ENCODE data around the gene CLECL1. TPM values are rescaled to one million over a fixed set of nuclear protein-coding genes. Genes with fewer than 3 reads are reported as not detected.

CLECL1 gene
- total RNA-seq, 1 experiment from 2014 or later, result not detected

DNA sequence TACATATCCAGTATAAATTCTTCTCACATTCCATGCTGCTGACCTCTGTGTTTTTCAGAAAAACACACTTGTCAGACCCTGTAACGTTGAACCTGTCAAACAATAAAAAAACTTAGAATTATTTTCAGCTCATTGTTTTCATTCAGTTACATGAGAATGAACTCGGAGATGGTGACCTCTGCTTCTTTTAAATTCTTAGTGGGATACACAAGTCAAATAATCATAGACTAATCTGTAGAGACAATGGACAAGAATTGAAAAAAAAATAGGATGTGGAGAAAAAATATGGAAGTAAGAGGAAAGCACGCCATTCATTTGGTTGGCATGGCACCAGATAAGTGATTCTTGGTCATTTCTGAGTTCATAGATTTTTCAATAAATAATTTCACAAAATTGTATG is 20.6 kb upstream of the CLECL1 start:
- no peak overlapping the region for H2AFZ ChIP-seq (ENCODE audit: low read depth, low read length, poor library complexity, severe bottlenecking)
- H3K36me3 ChIP-seq (ENCODE audit: control insufficient read depth in 1 of 2, insufficient read depth in 2 of 2, low read length in 2 of 2), result no peaks in the 10 kb centered on the region
- CTCF ChIA-PET, result interaction anchor here (0.6 to 5.4 kb wide), 2 partner anchors 11 to 45 kb away, joined by 3 to 68 read pairs; no protein-coding TSS in a partner anchor
- no peak overlapping the region for H3K4me3 ChIP-seq (replicated peaks in 1 of 2; ENCODE audit: low read depth in 1 of 2, low read length in 2 of 2)
- no peaks in the 10 kb centered on the region for H3K9me2 ChIP-seq (ENCODE audit: insufficient read depth)
- no peak overlapping the region for H3K4me2 ChIP-seq (ENCODE audit: low read length)
- no peak for DNase-seq (ENCODE audit: low read depth, low spot score)
- peaks cover 0 to 3% of the 10 kb centered on the region in 2 experiments; a peak in 2 of 4 replicates for H3K4me1 ChIP-seq (ENCODE audit: control insufficient read depth in 1 of 2, insufficient read depth in 2 of 2, low read length in 2 of 2)
- POLR2A ChIA-PET, result no interaction called here
- H3K9ac ChIP-seq (ENCODE audit: low read length), result no peak overlapping the region
- TF ChIP-seq SIN3A (IDR thresholded peaks at IDR 0.05; ENCODE audit: low read depth), result no peak
- TF ChIP-seq, protein P1, sequence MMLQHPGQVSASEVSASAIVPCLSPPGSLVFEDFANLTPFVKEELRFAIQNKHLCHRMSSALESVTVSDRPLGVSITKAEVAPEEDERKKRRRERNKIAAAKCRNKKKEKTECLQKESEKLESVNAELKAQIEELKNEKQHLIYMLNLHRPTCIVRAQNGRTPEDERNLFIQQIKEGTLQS (IDR thresholded peaks at IDR 0.05), result no peak
- no peak for TF ChIP-seq ZFX (IDR thresholded peaks at IDR 0.05)
- TF ChIP-seq CEBPB (IDR thresholded peaks at IDR 0.05; ENCODE audit: low read depth), result no peak
- no peak for TF ChIP-seq ZNF274 (IDR thresholded peaks at IDR 0.05; ENCODE audit: low read depth, low read length)
- no peak overlapping the region for H3K27ac ChIP-seq (ENCODE audit: low read depth, low read length)
- H3K79me2 ChIP-seq (ENCODE audit: insufficient read depth, low read length), result no peaks in the 10 kb centered on the region
- H3K9me3 ChIP-seq (ENCODE audit: control insufficient read depth in 1 of 2, insufficient read depth in 1 of 2, low read depth in 1 of 2, low read length in 2 of 2), result no peaks in the 10 kb centered on the region
- RAD21 ChIA-PET (ENCODE audit: low non-redundant PET in 1 of 2, low total read pairs in 2 of 2, uncharacterized antibody in 2 of 2, unreplicated experiment in 2 of 2), result no interaction called here
- BruUV-seq (replicated peaks), result no TSS peak
- no peaks in the 10 kb centered on the region for H4K20me1 ChIP-seq (ENCODE audit: insufficient read depth)
- intact Hi-C loops (cut with micrococcal nuclease), result no loop called here
- peaks cover 42% of the 10 kb centered on the region for H3K27me3 ChIP-seq (ENCODE audit: insufficient read depth, low read length)
- no peak for ATAC-seq

DNA sequence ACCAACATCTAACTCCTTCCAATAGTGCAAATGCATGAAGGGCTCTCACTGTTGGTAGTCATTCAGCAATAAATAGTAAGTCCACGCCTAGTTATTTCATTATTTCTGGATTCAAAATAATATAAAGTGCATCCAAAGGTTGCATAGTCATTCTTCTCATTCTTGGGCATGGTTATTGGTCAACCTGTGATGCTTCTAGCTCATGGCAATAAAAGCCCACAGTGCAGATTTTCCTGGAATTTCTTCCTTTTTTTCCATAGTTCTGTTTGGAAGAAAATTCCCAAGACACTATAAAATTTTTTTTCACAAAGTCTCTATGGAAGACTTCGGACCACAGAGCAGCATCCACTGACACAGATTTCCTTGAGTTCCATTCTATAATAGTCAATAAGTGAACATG is 20.2 kb upstream of the CLECL1 start:
- no peak overlapping the region for H3K27ac ChIP-seq (ENCODE audit: low read depth, low read length)
- no peaks in the 10 kb centered on the region for H4K20me1 ChIP-seq (ENCODE audit: insufficient read depth)
- peaks cover 37% of the 10 kb centered on the region for H3K27me3 ChIP-seq (ENCODE audit: insufficient read depth, low read length)
- ChIA-PET POLR2A (no interaction called here), CTCF (interaction anchor here (0.6 to 5.4 kb wide), 3 partner anchors 10 to 175 kb away, joined by 3 to 68 read pairs (median 3); no protein-coding TSS in a partner anchor), RAD21 (ENCODE audit: low non-redundant PET in 1 of 2, low total read pairs in 2 of 2, uncharacterized antibody in 2 of 2, unreplicated experiment in 2 of 2) (no interaction called here)
- H3K4me3 ChIP-seq (replicated peaks in 1 of 2; ENCODE audit: low read depth in 1 of 2, low read length in 2 of 2), result no peak overlapping the region
- DNase-seq (ENCODE audit: low read depth, low spot score) (no peak), ATAC-seq (no peak)
- H3K9me3 ChIP-seq (ENCODE audit: control insufficient read depth in 1 of 2, insufficient read depth in 1 of 2, low read depth in 1 of 2, low read length in 2 of 2), result no peaks in the 10 kb centered on the region
- no peak overlapping the region for H2AFZ ChIP-seq (ENCODE audit: low read depth, low read length, poor library complexity, severe bottlenecking)
- BruUV-seq (replicated peaks), result no TSS peak
- no peak overlapping the region for H3K9ac ChIP-seq (ENCODE audit: low read length)
- peaks cover 0 to 3% of the 10 kb centered on the region in 2 experiments; a peak in 2 of 4 replicates for H3K4me1 ChIP-seq (ENCODE audit: control insufficient read depth in 1 of 2, insufficient read depth in 2 of 2, low read length in 2 of 2)
- no peaks in the 10 kb centered on the region for H3K9me2 ChIP-seq (ENCODE audit: insufficient read depth)
- intact Hi-C loops (cut with micrococcal nuclease), result no loop called here
- H3K4me2 ChIP-seq (ENCODE audit: low read length), result no peak overlapping the region
- H3K79me2 ChIP-seq (ENCODE audit: insufficient read depth, low read length), result no peaks in the 10 kb centered on the region
- TF ChIP-seq EZH2phosphoT487 (IDR thresholded peaks at IDR 0.05; ENCODE audit: borderline replicate concordance) (no peak), RAD21 (IDR thresholded peaks at IDR 0.05; ENCODE audit: low read depth) (no peak), CBX3 (IDR thresholded peaks at IDR 0.05; ENCODE audit: low read depth) (no peak), FOSL1 (IDR thresholded peaks at IDR 0.05; ENCODE audit: low read depth) (no peak), SP1 (IDR thresholded peaks at IDR 0.05; ENCODE audit: low read depth) (no peak), TCF7L2 (IDR thresholded peaks at IDR 0.05; ENCODE audit: borderline replicate concordance, extremely low read depth, insufficient read depth, insufficient read length) (no peak), CEBPB (IDR thresholded peaks at IDR 0.05; ENCODE audit: low read depth) (no peak), EGR1 (IDR thresholded peaks at IDR 0.05; ENCODE audit: low read depth) (no peak), ZNF274 (IDR thresholded peaks at IDR 0.05; ENCODE audit: low read depth, low read length) (no peak), SIN3A (IDR thresholded peaks at IDR 0.05; ENCODE audit: low read depth) (no peak)
- TF ChIP-seq, protein P2, sequence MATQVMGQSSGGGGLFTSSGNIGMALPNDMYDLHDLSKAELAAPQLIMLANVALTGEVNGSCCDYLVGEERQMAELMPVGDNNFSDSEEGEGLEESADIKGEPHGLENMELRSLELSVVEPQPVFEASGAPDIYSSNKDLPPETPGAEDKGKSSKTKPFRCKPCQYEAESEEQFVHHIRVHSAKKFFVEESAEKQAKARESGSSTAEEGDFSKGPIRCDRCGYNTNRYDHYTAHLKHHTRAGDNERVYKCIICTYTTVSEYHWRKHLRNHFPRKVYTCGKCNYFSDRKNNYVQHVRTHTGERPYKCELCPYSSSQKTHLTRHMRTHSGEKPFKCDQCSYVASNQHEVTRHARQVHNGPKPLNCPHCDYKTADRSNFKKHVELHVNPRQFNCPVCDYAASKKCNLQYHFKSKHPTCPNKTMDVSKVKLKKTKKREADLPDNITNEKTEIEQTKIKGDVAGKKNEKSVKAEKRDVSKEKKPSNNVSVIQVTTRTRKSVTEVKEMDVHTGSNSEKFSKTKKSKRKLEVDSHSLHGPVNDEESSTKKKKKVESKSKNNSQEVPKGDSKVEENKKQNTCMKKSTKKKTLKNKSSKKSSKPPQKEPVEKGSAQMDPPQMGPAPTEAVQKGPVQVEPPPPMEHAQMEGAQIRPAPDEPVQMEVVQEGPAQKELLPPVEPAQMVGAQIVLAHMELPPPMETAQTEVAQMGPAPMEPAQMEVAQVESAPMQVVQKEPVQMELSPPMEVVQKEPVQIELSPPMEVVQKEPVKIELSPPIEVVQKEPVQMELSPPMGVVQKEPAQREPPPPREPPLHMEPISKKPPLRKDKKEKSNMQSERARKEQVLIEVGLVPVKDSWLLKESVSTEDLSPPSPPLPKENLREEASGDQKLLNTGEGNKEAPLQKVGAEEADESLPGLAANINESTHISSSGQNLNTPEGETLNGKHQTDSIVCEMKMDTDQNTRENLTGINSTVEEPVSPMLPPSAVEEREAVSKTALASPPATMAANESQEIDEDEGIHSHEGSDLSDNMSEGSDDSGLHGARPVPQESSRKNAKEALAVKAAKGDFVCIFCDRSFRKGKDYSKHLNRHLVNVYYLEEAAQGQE (IDR thresholded peaks at IDR 0.05; ENCODE audit: low read depth), result no peak
- TF ChIP-seq, protein P3, sequence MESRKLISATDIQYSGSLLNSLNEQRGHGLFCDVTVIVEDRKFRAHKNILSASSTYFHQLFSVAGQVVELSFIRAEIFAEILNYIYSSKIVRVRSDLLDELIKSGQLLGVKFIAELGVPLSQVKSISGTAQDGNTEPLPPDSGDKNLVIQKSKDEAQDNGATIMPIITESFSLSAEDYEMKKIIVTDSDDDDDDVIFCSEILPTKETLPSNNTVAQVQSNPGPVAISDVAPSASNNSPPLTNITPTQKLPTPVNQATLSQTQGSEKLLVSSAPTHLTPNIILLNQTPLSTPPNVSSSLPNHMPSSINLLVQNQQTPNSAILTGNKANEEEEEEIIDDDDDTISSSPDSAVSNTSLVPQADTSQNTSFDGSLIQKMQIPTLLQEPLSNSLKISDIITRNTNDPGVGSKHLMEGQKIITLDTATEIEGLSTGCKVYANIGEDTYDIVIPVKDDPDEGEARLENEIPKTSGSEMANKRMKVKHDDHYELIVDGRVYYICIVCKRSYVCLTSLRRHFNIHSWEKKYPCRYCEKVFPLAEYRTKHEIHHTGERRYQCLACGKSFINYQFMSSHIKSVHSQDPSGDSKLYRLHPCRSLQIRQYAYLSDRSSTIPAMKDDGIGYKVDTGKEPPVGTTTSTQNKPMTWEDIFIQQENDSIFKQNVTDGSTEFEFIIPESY (IDR thresholded peaks at IDR 0.05; ENCODE audit: extremely low read depth, insufficient replicate concordance, low read length), result no peak
- TF ChIP-seq, protein P1 (IDR thresholded peaks at IDR 0.05), result no peak
- TF ChIP-seq, protein P4, sequence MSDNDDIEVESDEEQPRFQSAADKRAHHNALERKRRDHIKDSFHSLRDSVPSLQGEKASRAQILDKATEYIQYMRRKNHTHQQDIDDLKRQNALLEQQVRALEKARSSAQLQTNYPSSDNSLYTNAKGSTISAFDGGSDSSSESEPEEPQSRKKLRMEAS (IDR thresholded peaks at IDR 0.05), result no peak
- no peaks in the 10 kb centered on the region for H3K36me3 ChIP-seq (ENCODE audit: control insufficient read depth in 1 of 2, insufficient read depth in 2 of 2, low read length in 2 of 2)

Data from HCT116 (cell line).